ENCODE measurements around the gene CASQ1. TPM values are rescaled to one million over a fixed set of nuclear protein-coding genes. Genes with fewer than 3 reads are reported as not detected.

The CASQ1 gene
- total RNA-seq, 1 donor from 2014 or later: 0.25 TPM

DNA sequence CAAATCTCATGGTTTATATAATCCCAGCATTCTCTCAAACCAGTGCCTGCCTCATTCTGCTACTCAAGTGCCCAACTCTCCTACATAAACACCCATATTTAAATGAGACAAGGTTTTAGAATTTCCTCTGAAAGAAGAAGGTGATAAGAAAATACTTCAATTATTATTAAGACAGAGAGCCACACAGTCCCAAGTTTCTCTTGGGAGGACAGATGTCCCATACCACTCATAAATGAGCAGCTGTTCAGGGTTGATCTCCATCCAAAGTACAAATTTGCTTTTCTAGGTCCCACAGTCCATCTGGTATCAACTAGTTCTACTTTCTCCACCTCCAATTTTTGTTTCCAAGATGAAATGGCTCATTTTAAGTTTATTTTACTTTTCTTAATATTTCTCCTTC, 60.6 kb downstream of the CASQ1 start:
- Mint-ChIP-seq H3K27ac (ENCODE audit: unreplicated experiment) (no peak overlapping the region), H3K9me3 (ENCODE audit: low read depth) (no peaks in the 10 kb centered on the region), H3K36me3 (ENCODE audit: low read depth) (peaks cover 3% of the 10 kb centered on the region), H3K27me3 (ENCODE audit: low read depth) (no peaks in the 10 kb centered on the region), H3K4me3 (ENCODE audit: unreplicated experiment) (no peak overlapping the region), H3K4me1 (ENCODE audit: low read depth) (peaks cover 27% of the 10 kb centered on the region)
- TF ChIP-seq, protein P1, sequence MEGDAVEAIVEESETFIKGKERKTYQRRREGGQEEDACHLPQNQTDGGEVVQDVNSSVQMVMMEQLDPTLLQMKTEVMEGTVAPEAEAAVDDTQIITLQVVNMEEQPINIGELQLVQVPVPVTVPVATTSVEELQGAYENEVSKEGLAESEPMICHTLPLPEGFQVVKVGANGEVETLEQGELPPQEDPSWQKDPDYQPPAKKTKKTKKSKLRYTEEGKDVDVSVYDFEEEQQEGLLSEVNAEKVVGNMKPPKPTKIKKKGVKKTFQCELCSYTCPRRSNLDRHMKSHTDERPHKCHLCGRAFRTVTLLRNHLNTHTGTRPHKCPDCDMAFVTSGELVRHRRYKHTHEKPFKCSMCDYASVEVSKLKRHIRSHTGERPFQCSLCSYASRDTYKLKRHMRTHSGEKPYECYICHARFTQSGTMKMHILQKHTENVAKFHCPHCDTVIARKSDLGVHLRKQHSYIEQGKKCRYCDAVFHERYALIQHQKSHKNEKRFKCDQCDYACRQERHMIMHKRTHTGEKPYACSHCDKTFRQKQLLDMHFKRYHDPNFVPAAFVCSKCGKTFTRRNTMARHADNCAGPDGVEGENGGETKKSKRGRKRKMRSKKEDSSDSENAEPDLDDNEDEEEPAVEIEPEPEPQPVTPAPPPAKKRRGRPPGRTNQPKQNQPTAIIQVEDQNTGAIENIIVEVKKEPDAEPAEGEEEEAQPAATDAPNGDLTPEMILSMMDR (IDR thresholded peaks at IDR 0.05): no peak
- DNase-seq (ENCODE audit: low spot score): no peak

Other genes starting within 250 kb of the CASQ1 start
- gene IGSF9, start 245.0 kb upstream of the CASQ1 start, total RNA-seq: not detected in 3 replicates
- not detected in 3 replicates for gene SLAMF9, start 236.3 kb upstream of the CASQ1 start, total RNA-seq
- gene PIGM, start 158.6 kb upstream of the CASQ1 start, total RNA-seq: 5.7 to 6.9 TPM (median 6.5 TPM) in 3 replicates
- not detected in 3 replicates for gene KCNJ10, start 120.4 kb upstream of the CASQ1 start, total RNA-seq
- not detected in 3 replicates for gene KCNJ9, start 109.0 kb upstream of the CASQ1 start, total RNA-seq
- gene IGSF8, start 92.0 kb upstream of the CASQ1 start, total RNA-seq: 19.5 to 27.3 TPM (median 25.3 TPM) in 3 replicates
- gene ATP1A2, start 74.8 kb upstream of the CASQ1 start, total RNA-seq: 1.3 to 3.9 TPM (median 2.9 TPM) in 3 replicates
- gene ATP1A4, start 39.0 kb upstream of the CASQ1 start, total RNA-seq: not detected in 3 replicates
- 166 to 335 TPM (median 325 TPM) in 3 replicates for gene PEA15, start 14.8 kb downstream of the CASQ1 start, total RNA-seq
- gene DCAF8, start 72.0 kb downstream of the CASQ1 start, total RNA-seq: 88.4 to 130 TPM (median 93.7 TPM) in 3 replicates
- 40.9 to 52.9 TPM (median 43.8 TPM) in 3 replicates for gene PEX19, start 94.6 kb downstream of the CASQ1 start, total RNA-seq
- gene COPA, start 152.7 kb downstream of the CASQ1 start, total RNA-seq: 223 to 284 TPM (median 239 TPM) in 3 replicates
- gene NCSTN, start 152.8 kb downstream of the CASQ1 start, total RNA-seq: 94.6 to 112 TPM (median 107 TPM) in 3 replicates
- gene NHLH1, start 176.5 kb downstream of the CASQ1 start, total RNA-seq: 0.17 to 0.18 TPM in 2 of 3 replicates, not detected in the other
- gene VANGL2, start 210.0 kb downstream of the CASQ1 start, total RNA-seq: 8.0 to 12.0 TPM (median 11.3 TPM) in 3 replicates

Data from chondrocyte (in vitro differentiated cells).